Stimulated activated CD4-positive, alpha-beta T cell treated with anti-CD3 and anti-CD28 coated beads, Interleukin-2, amount 100 ng/mL, for 24 hours (primary cell): ENCODE results near the gene SNRPN.
"Not testable (repeated sequence)": the region's sequence is repeated elsewhere in the genome, so short reads cannot be mapped to it uniquely, and the experiment has no call there.

Experiments
- DNase-seq, 2 donors: peaks; one replicate each; pipeline ENCODE4 v3.0.0-alpha.2; 2020

The SNRPN gene

GRCh38 chr15:24954783-24955530, at the start of gene SNRPN, which contains the start of gene SNURF:
TSS of gene SNRPN (plus strand) at chr15:24954987. CDS start at chr15:24974454, 19,467 bp downstream.
TSS of gene SNURF (plus strand) at chr15:24954987. CDS start at chr15:24955049, 62 bp downstream.
- peak; percentile 62 to 71 for DNase-seq

DNA sequence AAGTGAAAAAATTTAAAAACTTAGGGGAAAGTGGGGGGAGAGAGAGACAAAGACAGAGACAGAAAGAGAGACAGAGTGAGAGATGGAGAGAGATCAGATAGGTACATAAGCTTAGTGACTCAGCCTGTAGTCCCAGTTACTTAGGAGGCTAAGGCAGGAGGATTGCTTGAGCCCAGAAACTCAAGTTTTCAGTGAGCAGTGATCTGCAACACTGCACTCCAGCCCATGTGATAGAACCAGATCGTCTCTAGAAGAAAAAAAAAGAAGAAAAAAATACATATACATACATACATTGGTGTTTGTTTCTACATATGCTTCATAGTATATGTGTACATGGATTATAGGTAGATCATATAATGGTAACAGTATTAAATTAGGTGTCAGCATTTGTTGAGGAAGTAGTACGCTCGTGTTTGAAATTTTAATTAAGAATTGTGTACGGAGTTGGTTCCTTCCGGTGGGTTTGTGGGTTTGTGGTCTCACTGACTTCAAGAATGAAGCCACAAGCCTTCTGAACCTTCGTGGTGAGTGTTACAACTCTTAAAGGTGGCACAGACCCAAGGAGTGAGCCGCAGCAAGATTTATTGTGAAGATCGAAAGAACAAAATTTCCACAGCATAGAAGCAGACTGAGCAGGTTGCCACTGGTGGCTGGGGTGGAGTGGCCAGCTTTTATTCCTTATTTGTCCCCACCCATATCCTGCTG, 38.3 kb upstream of the SNRPN start:
- DNase-seq: no peak

DNA sequence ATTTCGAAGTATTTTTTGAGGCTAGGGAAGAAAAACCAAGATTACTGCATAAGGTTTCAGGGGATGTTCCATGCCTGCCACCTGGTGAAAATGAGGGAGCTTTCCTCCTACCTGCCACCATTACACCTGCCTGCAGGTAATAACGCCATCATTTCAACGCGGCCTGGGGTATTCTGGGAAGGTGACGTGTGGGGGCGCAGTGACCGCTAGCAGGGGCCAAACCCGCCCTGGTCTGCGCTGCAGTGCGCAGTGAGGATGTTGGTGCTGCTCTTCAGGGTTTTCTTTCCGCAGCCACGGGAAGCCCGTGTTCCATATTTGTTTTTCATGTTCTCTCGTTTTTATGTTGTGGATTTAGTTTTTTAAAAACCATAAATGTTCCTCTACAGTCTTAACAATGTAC, 37.4 kb upstream of the SNRPN start:
- no peak for DNase-seq

DNA sequence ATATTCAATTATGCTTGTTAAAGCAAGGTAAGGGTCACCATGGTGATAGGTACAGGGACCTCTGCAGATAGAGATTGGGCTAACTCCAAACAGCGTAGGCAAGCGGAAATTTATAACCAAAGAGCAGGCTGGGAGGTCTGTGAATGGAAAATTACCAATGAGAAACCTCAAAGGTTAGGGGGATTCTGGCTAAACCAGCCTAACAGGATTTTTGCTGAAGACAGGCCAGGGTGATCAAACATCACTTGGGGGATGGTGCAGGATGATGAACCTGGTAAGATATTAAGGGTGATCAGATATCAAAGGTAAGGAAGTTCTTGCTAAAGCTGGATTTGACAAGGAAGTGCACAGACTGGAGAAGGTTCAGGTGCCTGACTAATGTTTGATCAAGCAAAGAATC, 35.3 kb upstream of the SNRPN start:
- DNase-seq: no peak

GRCh38 chr15:24922781-24923180, 32.0 kb upstream of the SNRPN start:
- not testable (repeated sequence) for DNase-seq

GRCh38 chr15:24924153-24924552, 30.6 kb upstream of the SNRPN start:
- DNase-seq: no peak

GRCh38 chr15:24924621-24925020, 30.2 kb upstream of the SNRPN start:
- no peak for DNase-seq

DNA sequence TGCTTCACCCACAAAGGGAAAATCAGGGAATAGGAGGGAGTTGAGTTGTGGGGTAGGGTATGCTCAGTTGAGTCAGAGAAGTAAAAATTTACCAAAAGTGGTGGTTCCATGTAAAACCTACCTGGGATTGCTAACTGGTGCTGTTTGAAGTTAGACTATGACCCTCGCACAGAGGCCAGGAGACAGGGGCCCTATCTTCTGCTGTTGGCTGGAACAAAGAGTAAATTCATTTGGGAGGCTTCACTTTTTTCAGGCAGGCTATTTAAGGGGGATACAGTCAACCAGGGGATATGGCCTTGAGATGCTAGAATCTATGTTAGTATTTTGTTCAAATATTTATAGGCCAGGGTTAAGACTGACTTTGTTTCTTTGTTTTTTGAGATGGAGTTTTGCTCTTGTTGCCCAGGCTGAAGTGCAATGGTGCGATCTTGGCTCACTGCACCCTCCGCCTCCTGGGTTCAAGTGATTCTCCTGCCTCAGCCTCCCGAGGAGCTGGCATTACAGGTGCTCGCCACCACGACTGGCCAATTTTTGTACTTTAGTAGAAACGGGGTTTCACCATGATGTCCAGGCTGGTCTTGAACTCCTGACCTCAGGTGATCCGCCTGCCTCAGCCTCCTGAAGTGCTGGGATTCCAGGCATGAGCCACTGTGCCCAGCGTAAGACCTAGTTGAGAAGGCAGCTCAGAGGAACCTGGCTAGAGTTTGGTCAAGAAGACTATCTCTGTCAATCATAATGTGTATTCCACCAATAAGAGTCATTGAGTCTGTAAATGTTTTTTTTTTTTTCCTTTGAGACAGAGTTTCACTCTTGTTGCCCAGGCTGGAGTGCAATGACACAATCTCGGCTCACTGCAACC, 22.7 kb upstream of the SNRPN start:
- not testable (repeated sequence) for DNase-seq

DNA sequence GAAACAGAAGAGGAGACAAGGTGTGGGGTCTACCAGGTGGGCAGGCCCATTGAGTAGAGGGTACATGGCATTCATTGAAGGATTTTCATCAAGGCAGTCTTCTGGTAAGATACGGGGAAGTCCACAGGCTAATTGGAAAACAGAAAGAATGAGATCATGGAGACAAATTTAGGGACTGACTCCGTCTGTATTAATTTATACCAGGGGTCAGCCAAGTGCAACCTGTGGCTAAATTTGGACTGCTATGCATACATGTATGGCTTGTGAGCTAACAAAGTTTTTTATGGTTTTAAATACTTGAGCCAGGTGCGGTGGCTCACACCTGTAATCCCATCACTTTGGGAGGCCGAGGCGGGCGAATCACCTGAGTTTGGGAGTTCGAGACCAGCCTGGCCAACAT, 21.1 kb upstream of the SNRPN start:
- DNase-seq: no peak

DNA sequence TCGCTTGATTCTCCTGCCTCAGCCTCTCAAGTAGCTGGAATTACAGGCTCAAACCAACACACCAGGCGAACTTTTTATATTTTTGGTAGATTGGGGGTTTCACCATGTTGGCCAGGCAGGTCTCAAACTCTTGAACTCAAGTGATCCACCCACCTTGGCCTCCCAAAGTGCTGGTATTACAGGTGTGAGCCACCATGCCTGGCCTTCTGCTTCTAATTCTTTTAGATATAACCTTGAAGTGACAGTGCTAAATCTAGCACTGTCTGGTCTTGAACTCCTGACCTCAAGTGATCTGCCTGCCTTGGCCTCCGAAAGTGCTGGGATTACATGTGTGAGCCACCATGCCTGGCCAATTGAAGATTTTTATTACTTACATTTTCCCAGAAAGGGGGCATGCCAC, 16.6 kb upstream of the SNRPN start:
- DNase-seq: not testable (repeated sequence)

DNA sequence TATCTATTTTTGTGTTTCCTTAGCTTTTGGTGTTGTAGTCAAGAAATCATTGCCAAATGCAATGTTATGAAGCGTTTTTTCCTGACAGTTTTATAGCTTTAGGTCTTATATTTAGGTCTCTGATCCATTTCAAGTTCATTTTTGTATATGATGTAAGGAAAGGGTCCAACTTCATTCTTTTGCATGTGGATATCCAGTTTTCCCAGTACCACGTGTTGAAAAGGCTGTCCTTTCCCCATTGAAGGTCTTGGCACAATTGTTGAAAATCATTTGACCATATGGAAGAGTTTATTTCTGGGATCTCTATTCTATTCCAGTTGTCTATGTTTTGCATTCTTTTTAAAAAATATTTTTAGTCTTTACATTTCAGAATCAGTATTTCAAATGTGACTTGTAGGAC, 14.6 kb upstream of the SNRPN start:
- no peak for DNase-seq

DNA sequence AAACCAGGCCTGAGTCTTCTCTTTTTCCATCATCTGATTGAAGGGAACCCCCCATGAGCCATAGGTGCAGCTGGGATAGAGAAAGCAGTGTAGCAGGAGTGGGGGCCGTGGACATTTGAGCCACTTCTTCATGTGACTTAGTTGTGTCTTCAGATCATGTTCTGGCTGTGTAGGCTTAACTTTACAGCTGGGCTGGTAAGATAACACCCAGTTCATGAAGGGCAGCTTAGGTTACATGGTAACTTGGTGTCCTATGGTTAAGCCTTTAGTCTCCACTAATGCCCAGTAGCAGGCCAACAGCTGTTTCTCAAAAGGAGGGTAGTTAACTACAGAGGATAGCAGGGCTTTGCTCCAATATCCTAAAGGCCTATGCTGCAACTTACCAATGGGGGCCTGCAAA, 11.4 kb upstream of the SNRPN start:
- DNase-seq: no peak

DNA sequence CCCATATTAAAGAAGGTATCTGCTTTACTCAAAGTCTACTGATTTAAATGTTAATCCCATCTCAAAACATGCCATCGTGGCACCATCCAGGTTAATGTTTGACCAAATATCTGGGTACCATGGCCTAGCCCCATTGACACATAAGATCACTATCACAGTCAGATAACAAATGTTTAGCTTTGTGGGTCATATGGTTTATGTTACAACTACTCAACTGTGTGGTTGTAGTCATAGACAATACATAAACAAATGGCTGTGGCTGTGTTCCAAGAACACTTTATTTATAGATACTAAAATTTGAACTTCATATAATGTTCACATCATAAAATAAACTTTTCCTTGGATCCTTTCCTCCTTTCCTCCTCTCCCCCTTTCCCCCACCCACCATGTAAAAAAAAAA, 9.8 kb upstream of the SNRPN start:
- DNase-seq: no peak

DNA sequence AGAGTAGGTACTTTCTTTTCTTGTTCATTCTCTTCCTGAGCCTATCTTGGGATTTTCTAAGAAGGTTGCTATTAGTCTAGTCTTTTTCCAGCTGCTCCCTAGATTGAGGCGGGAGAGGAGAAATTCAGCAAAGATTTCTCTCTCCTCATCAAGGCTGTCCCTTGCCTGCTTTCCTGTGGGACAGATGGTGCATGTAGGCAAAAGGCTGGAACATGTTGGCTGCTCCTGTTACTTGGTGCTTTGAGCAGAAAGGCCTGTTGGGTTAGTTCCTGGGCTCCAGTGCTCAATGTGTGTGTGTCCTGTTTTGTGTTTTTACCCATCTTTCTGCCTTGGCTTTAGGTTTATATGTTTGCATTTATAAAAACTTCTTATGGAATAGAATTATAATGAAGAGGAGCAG, 9.1 kb upstream of the SNRPN start:
- DNase-seq: no peak

- no peak for DNase-seq
These were observed 6.3 kb upstream of the SNRPN start for GRCh38 chr15:24948495-24948894.

DNA sequence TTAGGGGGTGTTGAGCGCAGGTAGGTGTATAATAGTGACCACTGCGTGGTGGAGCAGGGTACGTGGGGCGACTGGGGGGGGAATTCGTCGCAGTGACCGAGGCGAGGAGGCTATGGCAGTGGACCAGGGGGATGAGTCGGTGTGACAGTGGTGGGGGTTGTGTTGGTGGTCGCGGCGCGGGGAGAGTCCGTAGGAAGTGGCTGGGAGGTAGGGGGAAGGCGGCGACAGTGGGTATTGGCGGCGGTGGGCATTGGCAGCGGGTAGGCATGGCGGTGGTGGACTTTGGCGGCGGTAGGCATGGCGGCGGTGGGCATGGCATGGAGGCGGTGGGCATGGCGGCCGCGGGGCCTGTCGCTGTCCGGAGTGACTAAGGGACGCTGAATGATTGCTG, 739 bp downstream of the SNRPN start:
- DNase-seq: peak; percentile 13 to 23

DNA sequence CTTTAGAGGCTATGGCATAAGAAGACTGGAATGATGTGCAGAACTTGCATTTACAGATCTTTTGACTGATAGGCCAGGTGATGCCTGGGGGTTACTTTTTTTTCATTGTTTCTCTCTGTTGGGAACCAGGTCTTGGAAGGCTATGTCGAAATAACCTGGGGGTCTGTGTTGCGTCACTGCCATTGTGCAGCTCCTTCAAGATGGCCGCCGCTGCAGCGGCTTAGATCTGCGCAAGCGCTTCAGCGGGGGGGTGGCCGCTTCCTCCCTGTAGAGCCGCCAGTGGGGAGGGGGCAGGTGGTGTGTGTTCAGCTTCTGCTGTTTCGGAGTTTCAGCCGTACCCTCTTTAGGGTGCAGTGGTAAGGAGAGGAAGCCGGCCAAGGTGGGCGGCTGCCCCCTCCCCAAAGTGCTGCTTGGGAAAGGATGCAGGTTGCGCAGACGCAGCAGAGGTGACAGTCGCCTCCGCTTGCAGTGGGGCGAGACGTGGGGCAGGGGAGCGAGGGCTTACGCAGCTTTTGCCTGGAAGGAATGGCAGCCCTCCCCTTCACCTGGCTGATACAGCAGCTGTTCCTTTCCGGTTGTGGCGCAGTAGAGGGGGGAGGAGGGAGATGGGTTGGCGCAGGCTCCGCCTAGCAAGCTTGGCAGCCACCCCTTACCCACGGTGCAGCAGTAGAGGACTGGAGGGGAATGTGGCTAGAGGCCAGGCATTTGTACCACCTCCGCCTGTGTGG, 1.5 kb downstream of the SNRPN start:
- DNase-seq: peak; percentile 73 to 74

GRCh38 chr15:24957691-24958090, 2.9 kb downstream of the SNRPN start:
- no peak for DNase-seq

- no peak for DNase-seq
These were observed 7.2 kb downstream of the SNRPN start for GRCh38 chr15:24961967-24962366.

GRCh38 chr15:24962880-24963279, 8.1 kb downstream of the SNRPN start:
- no peak for DNase-seq

DNA sequence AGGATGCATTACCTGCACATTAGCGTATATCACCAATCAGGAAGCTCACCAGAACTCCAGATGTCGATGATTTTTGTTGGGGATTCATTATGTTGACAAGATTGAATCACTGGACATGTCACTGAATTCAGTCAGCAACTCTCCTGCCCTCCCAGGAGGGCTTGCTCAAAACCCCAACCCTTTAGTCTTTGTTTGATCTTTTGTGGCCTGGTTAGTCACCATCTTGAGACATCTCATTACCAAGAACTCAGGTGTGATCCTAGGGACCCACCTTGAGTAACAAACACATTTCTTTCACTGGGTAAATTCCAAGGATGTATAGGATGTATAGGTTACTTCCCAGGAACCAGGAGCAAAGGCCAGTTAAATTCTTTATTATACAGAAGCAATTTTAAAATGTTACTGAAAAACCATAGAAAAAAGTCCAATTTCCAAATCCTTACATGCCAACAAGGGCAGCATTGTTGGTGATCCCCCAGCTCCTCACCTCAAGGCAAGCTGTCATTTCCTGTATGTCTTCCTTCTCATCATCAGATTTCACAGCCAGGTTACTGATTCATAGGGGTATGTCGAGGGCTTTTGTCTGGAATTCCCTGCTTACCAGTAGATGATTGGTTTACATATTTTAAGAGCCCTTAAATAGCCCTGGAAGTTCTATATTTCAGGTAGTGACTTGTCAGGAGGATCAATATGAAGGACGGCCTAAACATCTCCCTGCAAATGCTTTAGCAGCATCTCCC, 11.7 kb downstream of the SNRPN start:
- DNase-seq: no peak

GRCh38 chr15:24971052-24971451, 16.3 kb downstream of the SNRPN start:
- no peak for DNase-seq
